Fibroblast of mammary gland (primary cell): ENCODE measurements around the gene ACBD6.
A peak's percentile ranks its signal among the peaks of the same experiment; 100 is the strongest.

Experiments used
- DNase-seq: peaks from one replicate; pipeline ENCODE4 v3.0.0-alpha.2; 2010; ENCODE audit warnings: low read depth
- H3K4me3 ChIP-seq: 2 replicates; pipeline ENCODE4 v1.5.1; 2011; ENCODE audit warnings: low read depth, mild to moderate bottlenecking, low read length, moderate library complexity; ENCODE audit not compliant: control insufficient read depth
- CTCF ChIP-seq: conservative IDR thresholded peaks from 2 replicates; pipeline ENCODE4 v1.5.1; 2011; ENCODE audit warnings: low read depth, low read length, inconsistent platforms; ENCODE audit not compliant: control insufficient read depth, insufficient read depth

The ACBD6 gene

GRCh38 chr1:180299479-180300221, 202.7 kb downstream of the ACBD6 start:
- no peak overlapping the region for H3K4me3 ChIP-seq
- no peak for DNase-seq
- TF ChIP-seq CTCF, result no peak

- no peak overlapping the region for H3K4me3 ChIP-seq
- TF ChIP-seq CTCF, result no peak
These were observed 206.4 kb downstream of the ACBD6 start for GRCh38 chr1:180295999-180296398.

GRCh38 chr1:180294711-180295110, 207.7 kb downstream of the ACBD6 start:
- H3K4me3 ChIP-seq, result no peak overlapping the region
- TF ChIP-seq CTCF, result no peak

More at GRCh38 chr1:180295999-180296398, 206.4 kb downstream of the ACBD6 start:
- no peak for DNase-seq

GRCh38 chr1:180291004-180291403, 211.4 kb downstream of the ACBD6 start:
- no peak for TF ChIP-seq CTCF
- H3K4me3 ChIP-seq, result no peak overlapping the region
- peak; percentile 67 for DNase-seq

More at GRCh38 chr1:180294711-180295110, 207.7 kb downstream of the ACBD6 start:
- no peak for DNase-seq

- TF ChIP-seq CTCF, result no peak
- no peak for DNase-seq
- H3K4me3 ChIP-seq, result no peak overlapping the region
These were observed 211.9 kb downstream of the ACBD6 start for GRCh38 chr1:180290265-180291001.

- TF ChIP-seq CTCF, result no peak
- no peak overlapping the region for H3K4me3 ChIP-seq
- DNase-seq, result no peak
These were observed 213.4 kb downstream of the ACBD6 start for GRCh38 chr1:180288940-180289339.
